Measurements from ENCODE around the gene TTYH1. TPM values are rescaled to one million over a fixed set of nuclear protein-coding genes. Genes with fewer than 3 reads are reported as not detected.

The TTYH1 gene
- total and polyA plus RNA-seq, 2 donors (not counting 3 experiments of a cell fraction or from before 2014, with no cell fraction given): not detected

GRCh38 chr19:54388802-54389139 is 26.5 kb upstream of the TTYH1 start:
- dilution Hi-C loops (cut with MboI; ENCODE audit: extremely low pct_ligation_motif_present, low sequenced_read_pairs): no loop called here
- no peak for DNase-seq (ENCODE audit: low read depth, low spot score)
- Histone ChIP-seq H3K4me3 (replicated peaks in 1 of 3; ENCODE audit: insufficient read depth in 1 of 3, low read depth in 1 of 3, low read length in 3 of 3) (peak overlapping the region in 1 of 3 experiments; percentile 31), H4K20me1 (replicated peaks; ENCODE audit: control insufficient read depth, extremely low read depth, insufficient read depth, low read length) (no peaks in the 10 kb centered on the region), H3K9ac (replicated peaks; ENCODE audit: extremely low read depth, insufficient read depth, low read length) (no peak overlapping the region), H3K4me1 (ENCODE audit: control insufficient read depth, extremely low read depth, insufficient read depth, low read length) (peaks cover 19% of the 10 kb centered on the region), H3K9me3 (replicated peaks; ENCODE audit: control insufficient read depth, insufficient read depth, low read length) (no peaks in the 10 kb centered on the region), H3K9me1 (replicated peaks; ENCODE audit: control insufficient read depth, extremely low read depth, insufficient read depth, low read length) (no peaks in the 10 kb centered on the region), H3K36me3 (ENCODE audit: control insufficient read depth in 2 of 2, extremely low read depth in 1 of 2, insufficient read depth in 2 of 2, low read length in 2 of 2) (no peaks in the 10 kb centered on the region), H2AFZ (ENCODE audit: low read depth, low read length) (peak overlapping the region; percentile 85), H3K27ac (ENCODE audit: insufficient read depth, low read depth, low read length) (no peak overlapping the region), H3K4me2 (ENCODE audit: insufficient read depth, low read length) (peak overlapping the region; percentile 28), H3K27me3 (ENCODE audit: control insufficient read depth in 2 of 2, insufficient read depth in 2 of 2, low read length in 2 of 2) (peaks cover 1 to 4% of the 10 kb centered on the region in 2 experiments), H3K79me2 (ENCODE audit: control insufficient read depth, insufficient read depth, low read length) (no peaks in the 10 kb centered on the region)
- no peak for FAIRE-seq
- intact Hi-C loops (cut with micrococcal nuclease): no loop called here
- ChIA-PET POLR2A (no interaction called here), CTCF (interaction anchor here (1.0 to 1.6 kb wide), 4 partner anchors 35 to 123 kb away, joined by 3 to 8 read pairs (median 4); no protein-coding TSS in a partner anchor)
- BruUV-seq (replicated peaks): no TSS peak
- no peak for TF ChIP-seq CTCF (IDR thresholded peaks at IDR 0.05; ENCODE audit: extremely low read depth in 1 of 2, insufficient read depth in 1 of 2, low read depth in 1 of 2, low read length in 2 of 2)
- TF ChIP-seq EZH2 (IDR thresholded peaks at IDR 0.05; ENCODE audit: borderline replicate concordance, low read depth, low read length, severe bottlenecking): no peak
- no peak for TF ChIP-seq MAX (IDR thresholded peaks at IDR 0.05; ENCODE audit: insufficient read depth, insufficient read length)
- no peak for TF ChIP-seq GATA2 (IDR thresholded peaks at IDR 0.05; ENCODE audit: insufficient read depth, insufficient read length, low read depth, low read length)
- no peak for TF ChIP-seq FOS (IDR thresholded peaks at IDR 0.05; ENCODE audit: borderline replicate concordance, insufficient read depth, low read length)
- TF ChIP-seq POLR2AphosphoS5 (IDR thresholded peaks at IDR 0.05; ENCODE audit: insufficient read depth, low read depth, low read length): no peak
- no peak for TF ChIP-seq MYC (IDR thresholded peaks at IDR 0.05; ENCODE audit: low read depth, low read length)
- no peak for TF ChIP-seq POLR2A (IDR thresholded peaks at IDR 0.05; ENCODE audit: low read depth, low read length)
- no peak for TF ChIP-seq JUN (IDR thresholded peaks at IDR 0.05; ENCODE audit: borderline replicate concordance, insufficient read depth, insufficient read length, low read depth)
